Measurements from ENCODE around the gene DCAF4.

DCAF4 gene

DNA sequence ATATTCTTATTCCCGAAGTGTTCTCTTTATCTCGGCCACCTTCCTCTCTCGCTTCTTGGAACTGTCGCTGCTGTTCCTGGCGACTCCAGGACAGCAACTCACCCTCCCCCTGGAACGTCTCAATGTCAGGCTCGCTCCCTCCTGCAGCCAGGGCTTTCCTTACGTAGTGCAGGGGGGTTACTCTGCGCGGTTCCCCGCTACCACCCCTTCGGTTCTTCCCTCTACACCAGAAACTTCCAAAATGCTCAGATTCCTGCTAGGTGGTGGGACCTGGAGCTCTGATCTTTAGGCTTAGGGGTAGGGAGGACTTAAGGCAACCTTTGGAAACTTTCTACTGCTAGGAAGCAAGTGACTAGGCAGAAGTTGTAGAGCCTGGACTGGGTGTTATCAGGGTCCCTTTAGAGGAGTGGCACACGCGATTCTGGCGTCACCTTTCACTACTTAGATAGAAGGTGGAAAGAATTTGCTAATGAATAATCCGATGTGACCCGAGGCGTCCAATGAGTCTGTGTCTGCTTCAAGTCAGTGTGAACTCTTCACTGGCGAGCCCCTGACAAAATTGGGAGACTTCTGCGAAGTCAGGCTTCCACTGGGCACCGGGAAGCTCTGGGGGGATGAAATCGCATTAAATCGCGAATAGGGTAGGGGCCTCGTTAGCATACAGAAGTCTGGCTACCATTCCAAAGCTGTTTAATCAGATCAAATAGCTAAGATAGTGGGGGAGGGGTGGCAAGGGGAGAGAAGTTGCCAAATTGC lies 31.5 kb upstream of the DCAF4 start:
- DNase-seq (ENCODE audit: low read depth) = peak; percentile 24

DNA sequence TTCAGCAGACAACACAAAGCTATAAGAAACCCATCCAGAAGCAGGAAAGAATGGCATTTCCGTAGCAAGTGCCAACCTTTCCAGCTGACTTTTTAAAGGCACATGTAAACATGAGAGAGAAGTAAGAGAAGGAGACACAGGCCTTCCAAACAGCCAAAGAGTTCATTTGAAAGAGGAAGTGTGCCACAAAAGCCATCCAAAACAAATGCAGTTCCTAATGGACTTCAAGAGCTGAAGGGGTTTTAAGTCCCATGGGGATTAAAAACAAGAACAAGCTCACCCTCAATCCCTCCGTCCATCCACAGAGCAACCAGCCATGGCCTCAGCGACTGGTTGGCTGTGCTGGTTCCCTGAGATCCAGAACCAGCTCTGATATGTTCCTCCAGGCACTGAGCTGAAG lies 27.8 kb upstream of the DCAF4 start:
- no peak for DNase-seq (ENCODE audit: low read depth)

DNA sequence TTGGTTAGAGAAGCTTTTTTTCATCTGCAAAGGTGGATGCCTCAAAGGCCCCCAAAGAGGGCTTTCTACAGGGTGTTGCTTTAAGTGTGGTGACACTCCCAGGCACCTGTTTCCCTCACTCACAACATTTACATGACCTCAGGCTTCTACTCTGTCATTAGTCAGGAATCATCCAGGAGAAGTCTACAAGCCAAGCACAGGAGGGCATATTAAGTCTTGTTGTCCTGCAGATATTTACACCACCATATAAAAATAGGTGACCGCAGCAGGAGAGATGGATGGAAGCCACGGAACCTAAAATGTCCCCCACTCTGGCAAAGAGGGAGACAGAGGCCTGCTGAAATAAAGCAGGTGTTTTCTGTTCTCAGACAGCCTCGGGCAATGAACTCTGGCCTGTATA lies 24.9 kb upstream of the DCAF4 start:
- DNase-seq (ENCODE audit: low read depth) = no peak

DNA sequence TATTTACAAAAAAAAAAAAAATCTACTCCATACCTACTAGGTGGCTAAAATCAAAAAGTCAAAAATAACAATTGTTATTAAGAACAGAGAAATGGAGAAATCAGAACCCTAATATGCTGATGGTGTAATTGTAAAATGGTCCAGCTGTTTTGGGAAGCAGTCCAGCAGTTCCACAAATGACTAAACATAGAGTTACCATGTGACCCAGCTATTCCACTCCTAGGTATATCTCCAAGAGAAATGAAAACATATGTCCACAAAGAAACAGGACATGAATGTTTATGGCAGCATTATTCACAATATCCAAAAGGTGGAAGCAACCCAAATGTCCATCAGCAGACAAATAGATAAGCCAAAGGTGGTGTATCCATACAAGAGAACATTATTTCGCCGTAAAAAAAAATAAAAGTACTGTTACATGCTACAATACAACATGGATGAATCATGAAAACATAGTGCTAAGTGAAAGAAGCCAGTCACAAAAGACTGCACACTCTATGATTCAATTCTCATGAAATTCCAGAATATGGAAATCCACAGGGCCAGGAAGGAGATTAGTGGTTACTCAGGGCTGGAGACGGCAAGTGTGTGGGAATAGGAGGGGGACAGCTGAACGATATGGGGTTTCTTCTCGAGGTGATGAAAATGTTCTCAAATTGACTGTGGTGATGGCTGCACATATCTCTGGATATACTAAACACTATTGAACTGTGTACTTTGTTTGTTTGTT lies 23.3 kb upstream of the DCAF4 start:
- no peak for DNase-seq (ENCODE audit: low read depth)

DNA sequence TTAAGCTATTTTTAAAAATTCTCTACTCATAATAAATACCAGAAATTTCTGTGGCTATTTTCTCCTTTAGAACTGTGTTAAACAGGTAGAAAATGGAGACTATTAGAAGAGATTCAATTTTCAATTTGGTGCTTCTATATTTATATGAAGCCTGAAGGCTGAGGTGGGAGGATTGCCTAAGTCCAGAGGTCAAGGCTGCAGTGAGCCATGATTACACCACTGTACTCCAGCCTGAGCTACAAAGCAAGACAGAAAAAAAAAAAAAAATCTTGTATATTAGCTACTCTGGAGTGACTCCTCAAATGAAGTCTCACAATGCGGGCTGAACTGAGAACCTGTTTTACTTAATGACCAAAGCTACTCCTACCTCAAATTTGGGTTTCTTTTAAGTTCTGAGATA lies 22.5 kb upstream of the DCAF4 start:
- no peak for DNase-seq (ENCODE audit: low read depth)

DNA sequence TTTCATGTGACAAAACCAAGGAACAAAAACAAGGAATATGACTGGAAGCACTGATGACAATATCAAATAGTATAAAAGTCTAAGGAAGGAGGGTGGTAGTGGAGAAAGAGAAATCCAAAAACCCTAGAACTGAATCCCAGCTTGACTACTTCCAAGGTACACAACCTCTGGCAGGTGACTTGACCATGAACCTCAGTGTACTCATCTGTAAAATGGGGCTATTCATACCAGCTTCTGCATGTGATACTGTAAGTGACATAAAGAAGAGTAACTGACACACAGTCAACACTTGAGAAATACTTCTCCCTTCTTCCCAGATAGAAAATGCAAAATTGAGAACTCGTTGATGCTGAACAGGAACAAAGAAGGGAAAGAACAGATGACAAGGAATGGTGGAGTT lies 22.0 kb upstream of the DCAF4 start:
- DNase-seq (ENCODE audit: low read depth) = no peak

DNA sequence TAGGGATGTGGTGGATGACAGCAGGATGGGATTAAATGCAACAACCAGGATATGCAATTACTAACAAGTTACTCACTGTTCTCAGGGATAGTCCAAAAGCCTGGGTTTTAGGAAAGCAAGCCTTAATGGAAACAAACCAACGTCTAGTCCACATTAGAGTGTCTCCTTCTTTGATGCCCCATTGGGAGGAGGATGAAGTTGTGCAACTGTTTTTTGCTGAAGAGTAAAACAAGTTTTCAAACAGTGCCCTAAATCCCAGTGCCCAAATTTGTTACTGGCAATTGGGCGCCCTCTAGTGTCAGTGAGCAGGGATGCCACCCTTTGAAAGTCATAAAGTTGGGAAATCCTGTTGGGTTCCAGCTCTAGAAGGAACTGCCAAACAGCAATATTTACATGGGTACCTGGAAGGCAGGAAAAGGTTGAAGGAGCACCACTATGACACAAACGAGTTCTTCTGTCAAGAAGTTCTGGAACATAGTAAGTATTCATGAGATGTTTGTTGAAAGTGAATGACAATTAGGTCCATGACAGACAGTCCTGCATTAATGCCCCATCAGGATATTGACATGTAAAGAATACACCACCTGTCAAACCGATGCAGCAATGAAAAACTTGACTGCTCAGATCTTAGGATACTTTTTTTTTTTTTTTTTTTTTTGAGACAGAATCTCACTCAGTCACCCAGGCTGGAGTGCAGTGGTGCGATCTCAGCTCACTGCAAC lies 21.3 kb upstream of the DCAF4 start:
- peak; percentile 75 for DNase-seq (ENCODE audit: low read depth)

DNA sequence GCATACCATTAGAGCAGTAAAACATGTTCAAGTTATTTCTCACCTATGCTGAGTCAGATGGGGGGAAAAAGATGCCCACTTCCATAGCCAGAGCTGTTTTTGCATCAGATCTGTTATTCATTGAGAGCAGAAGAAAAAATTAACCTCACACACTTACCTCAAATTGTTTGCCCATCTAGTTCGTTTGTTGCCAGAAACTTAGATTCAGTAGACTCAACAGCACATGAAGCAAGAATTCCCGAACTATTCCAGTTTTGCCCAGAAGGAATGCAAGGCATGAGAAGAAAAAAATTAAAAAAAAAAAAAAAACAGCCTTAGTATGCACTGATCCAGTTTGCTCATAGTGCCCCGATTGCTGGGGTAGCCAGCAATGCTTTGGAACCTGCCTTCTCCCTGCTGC lies 19.9 kb upstream of the DCAF4 start:
- peak; percentile 49 for DNase-seq (ENCODE audit: low read depth)

DNA sequence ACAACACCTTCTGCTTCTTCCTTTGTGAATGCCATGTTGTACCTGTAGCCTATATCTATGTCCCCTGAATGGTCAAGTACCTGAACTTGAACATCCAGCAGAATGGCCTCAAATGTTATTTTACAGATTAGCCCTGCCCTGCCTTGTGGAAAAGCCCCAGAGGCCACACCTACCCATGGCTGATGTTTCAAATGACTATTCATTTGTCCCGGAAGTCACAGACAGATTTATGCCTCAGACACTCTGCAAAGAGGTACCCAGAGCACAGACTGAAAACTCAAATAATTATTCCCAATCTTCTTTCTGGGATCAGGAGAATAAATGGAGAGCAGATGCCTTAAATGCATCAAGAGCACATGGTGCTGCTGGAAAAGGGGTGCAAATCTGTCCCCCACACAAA lies 19.4 kb upstream of the DCAF4 start:
- DNase-seq (ENCODE audit: low read depth) = no peak

DNA sequence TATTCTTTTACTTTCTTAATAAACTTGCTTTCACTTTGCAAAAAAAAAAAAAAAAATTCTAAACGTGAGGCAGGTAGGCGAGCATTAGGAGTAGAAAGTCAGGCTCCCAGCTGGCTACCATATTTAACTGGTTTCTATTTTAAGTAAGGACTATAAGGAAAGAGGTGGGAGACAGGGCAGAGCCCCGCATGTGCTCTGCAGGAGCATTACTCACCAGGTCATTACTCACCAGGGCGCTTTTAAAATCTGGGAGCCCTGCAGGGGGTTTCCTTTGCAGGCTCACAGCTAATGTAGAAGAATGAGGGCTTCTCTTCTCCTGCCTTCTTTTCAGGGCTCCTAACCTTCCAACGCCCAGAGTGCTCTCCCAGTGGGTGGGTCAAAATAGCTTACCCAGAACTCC lies 18.4 kb upstream of the DCAF4 start:
- peak; percentile 72 for DNase-seq (ENCODE audit: low read depth)

DNA sequence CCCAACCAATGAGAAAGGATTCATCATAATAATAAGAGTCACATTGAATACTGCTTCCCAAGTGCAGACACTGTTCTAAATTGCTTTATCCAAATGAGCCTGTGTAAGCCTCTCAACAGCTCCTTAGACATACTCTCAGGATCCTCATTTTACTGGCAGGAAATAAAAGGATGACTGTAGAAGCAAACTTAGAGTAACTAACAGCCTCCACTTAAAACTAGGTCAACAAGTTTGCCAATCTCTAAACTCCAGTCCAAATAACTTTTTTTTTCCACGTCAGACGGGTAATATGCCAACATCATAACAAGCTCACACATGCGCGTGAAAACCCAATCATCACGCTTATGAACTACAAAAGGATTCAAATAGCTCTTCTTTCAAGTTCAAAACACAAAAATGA lies 17.1 kb upstream of the DCAF4 start:
- peak; percentile 17 for DNase-seq (ENCODE audit: low read depth)

DNA sequence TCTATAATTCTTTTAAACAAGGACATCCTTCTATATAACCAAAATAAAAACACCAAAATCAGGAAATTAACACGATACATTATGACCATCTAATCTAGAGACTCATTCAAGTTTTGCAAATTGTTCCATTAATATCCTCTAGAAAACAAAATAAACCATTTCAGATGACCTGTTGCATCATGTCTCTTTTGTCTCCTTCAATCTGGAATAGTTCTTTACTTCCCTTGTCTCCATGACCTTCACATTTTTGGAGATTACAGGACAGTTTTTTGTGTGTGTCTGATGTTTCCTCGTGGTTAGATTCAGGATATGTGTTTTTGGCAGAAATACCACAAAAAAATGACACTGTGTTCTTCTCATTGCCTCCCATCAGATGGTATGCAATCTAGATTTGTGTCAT lies 12.5 kb upstream of the DCAF4 start:
- no peak for DNase-seq (ENCODE audit: low read depth)

DNA sequence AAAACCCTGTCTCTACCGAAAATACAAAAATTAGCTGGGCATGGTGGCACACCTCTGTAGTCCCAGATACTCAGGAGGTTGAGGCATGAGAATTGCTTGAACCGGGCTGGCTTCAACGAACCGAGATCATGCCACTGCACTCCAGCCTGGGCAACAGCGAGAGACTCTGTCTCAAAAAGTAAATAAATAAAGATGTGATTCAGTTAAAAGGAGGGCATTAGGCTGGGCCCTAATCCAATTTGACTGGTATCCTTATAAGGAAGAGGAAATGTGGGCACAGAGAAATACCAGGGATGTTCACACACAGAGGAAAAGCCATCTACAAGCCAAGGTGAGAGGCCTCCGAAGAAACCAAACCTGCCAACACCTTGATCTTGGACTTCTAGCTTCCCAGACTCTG lies 10.1 kb upstream of the DCAF4 start:
- no peak for DNase-seq (ENCODE audit: low read depth)

DNA sequence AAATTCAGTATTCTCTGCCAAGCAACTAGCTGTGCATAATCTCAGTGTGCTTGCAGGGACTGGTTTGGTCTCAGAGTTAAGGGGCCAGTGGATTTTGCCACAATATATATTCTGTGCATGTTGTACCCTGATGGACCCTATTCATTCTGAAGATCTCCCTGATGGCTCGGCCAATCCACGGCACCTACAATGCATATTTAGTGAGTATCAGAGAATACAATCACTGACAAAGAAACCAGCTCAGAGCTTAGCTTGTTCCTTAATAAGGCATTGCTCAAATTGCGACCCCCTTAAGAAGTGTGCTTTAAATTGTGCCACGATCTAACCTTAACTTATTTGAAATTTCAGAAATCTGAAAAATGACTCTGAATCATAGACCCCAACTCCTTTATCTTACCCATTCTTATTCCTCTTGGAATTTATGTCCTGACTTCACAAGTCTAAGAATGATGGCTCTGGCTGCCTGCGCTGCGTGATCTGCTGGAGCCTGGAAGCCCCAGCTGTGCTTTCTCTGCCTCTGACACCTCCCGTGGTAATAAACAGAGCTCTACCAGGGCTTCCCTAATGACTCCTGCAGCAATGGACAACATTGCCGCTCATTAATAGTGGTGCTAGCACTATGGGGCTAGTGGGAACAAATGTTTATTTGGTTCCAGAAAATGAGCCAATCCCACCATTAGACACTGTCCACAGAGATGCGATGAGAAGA lies 9.0 kb upstream of the DCAF4 start:
- no peak for DNase-seq (ENCODE audit: low read depth)

DNA sequence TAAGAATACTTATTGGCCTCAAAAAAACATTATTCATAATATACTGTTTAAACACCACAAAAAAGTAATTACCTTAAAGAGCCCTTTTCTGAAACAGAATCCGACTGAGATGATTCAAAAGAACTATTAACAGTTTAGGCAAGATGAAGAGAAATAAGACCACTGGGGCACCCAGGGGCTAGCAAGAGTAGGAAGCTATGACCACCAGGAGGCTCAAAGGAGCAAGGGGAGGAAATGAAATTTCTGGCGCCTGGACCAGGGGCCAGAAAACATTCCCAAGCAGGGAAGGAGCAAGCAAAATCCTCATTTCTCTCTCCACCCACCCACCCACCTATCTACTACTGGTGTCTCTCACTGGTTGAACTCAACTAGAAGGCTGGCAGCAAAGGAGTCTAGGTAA lies 6.3 kb upstream of the DCAF4 start:
- no peak for DNase-seq (ENCODE audit: low read depth)

DNA sequence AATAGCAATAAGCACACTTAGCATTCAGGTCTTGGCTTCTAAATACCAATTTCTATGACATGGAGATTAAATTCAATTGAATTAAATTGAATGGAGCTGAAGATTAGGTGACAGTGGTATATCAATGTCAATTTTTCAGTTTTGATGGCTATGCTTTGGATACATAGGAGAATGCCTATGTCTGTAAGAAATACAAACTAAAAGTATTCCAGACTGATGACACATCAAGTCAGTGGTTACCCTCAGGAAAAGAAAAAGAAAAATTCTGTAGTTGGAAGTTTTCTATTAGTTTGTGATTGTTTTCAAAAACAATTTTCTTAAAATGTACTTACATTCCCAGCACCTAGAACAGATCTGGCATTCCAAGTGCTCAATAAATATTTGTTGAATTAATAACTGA lies 4.9 kb upstream of the DCAF4 start:
- no peak for DNase-seq (ENCODE audit: low read depth)

DNA sequence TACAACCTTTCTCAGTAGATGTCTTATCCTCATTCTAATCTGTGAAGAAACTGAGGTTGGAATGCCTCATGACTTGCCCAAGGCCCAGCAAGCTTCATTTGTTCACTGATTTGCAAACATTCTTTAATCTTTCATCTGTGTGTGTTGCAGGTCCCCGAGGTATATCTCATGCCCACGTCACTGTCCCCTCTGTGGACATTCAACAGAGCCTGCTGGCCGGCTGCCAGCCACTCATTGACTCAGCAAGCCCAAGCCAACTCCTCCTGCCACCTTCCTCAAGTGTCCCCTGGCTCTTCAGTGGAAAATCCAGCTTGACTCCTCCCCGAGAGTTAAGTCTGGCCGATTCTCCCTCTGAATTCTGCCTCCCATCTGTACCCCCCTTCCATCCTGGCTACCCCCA lies 1.9 kb upstream of the DCAF4 start:
- no peak for DNase-seq (ENCODE audit: low read depth)

DNA sequence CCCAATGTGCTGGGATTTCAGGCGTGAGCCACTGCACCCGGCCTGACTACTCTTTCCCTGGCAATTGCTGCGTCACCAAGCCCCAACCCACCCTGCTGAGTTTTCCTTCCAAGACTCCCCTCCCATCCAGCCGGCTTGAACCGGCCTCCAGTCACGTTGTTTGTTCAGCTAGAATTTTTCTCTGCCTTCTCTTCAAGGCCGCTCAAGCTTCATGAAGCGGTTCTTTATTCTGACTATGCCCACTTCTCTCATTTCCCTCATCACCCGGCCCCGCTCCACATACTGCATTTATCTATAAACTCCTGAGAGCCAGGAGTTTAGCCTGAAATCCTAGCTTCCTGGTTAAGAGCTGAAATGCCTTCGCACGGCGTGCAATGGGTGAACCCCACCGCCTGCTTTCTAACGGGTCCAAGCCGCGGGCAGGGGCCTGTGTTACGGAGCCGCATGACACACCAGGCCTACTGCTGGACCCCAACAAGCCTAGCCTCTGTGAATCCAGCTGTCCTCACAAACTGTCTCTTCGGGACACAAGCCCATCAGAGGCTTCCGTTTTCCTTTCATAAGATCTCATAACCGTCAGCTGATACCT lies 999 bp upstream of the DCAF4 start:
- no peak for DNase-seq (ENCODE audit: low read depth)

DNA sequence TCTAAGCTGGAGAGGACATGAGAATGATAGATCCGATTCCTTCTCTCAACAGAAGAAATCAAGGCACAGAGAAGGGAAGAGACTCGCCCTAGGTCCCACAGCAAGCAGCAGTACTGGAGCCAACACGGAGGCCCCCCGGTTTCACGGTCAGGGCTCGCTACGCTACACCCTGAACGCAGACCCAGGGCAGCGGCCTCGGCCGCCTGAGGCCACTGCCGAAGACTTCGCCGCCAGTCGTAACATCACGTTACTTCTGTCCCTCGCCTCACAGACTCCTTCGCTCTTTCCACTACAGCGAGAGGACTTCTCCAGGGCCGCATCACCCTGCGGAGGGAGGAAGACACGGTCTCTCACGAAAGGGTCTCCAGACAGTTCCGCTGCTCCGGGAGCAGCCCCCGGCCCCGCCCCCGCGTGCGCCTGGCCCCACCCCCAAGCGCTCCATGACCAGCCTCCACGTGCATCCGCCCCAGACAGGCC lies 411 bp upstream of the DCAF4 start:
- DNase-seq (ENCODE audit: low read depth) = no peak

DNA sequence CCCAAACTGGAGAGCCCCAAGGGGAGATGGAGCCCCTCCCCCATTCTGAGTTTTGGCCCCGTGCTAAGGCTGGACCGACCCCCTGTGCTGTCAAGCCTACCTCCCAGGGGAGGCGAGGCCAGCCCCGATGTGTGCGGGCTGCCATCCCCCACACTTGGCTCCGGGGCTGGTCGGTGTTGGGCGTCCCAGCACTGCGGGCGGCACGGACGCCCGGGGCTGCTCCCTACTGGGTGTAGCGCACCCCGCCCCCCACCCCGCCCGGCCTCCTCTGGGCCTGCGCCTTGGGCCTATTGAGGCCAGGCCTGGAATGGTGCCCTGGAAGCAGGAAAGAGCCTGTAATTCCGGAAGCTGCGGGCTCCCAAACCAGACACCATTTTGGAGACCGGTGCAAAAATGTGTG lies 2.6 kb downstream of the DCAF4 start:
- no peak for DNase-seq (ENCODE audit: low read depth)

DNA sequence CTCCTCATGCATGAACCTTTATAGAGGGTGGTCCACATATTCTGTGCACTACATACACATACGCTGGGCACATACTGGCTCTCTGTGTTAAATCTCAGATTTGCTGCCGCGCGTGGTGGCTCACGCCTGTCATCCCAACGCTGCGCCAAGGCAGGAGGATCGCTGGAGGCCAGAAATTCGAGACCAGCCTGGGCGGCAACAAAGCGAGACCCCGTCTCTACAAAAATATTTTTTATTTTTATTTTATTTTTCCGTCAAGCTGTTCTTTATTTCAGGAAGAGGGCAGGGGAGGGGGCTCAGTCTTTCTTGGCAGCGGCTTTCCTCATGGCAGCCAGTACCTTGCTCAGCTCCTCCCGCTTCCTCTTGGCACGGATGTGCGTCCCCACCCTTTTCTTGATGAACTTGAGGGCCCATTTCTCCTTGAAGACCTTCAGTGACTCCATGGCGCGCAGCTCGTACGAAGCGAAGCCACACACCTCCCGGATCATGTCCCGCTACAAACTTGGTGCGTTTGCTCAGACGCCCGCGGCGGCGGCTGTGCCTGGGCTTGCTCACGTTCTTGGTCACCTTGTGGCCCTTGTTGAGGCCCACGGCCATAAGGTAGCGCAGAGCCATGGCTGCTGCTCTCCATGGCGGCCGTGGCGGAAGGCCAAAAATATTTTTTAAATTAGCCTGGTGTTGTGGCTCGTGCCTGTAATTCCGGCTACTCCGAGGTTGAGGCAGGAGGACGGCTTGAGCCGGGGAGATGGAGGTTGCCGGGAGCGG lies 3.2 kb downstream of the DCAF4 start:
- no peak for DNase-seq (ENCODE audit: low read depth)

All from iris pigment epithelial cell (primary cell).